Suprapubic skin (tissue), 4 donors: Measurements from ENCODE around the gene OSBP2.
"Not testable (repeated sequence)": the region's sequence is repeated elsewhere in the genome, so short reads cannot be mapped to it uniquely, and the experiment has no call there.

Experiments used
- EP300 ChIP-seq: sonication (generic); formaldehyde crosslinking; IDR thresholded peaks from one replicate; pipeline ENCODE4 v1.6.1; 2017; ENCODE audit warnings: antibody characterized with exemption
- POLR2AphosphoS5 ChIP-seq, 3 donors: sonication (generic); formaldehyde crosslinking; IDR thresholded peaks; one replicate each; pipeline ENCODE4 v1.6.1; 2017; ENCODE audit warnings: antibody characterized with exemption in 3 of 3
- TF ChIP-seq, protein P1 (sequence below), 2 donors: fragments of 200-600 bp in 1 of 2; fragments of 450-650 bp in 1 of 2; sonication (generic) in 1 of 2; IDR thresholded peaks; one replicate each; pipeline ENCODE4 v1.5.1; 2016 to 2019; ENCODE audit warnings: antibody characterized with exemption in 2 of 2, mild to moderate bottlenecking in 1 of 2, moderate library complexity in 1 of 2

DNA sequence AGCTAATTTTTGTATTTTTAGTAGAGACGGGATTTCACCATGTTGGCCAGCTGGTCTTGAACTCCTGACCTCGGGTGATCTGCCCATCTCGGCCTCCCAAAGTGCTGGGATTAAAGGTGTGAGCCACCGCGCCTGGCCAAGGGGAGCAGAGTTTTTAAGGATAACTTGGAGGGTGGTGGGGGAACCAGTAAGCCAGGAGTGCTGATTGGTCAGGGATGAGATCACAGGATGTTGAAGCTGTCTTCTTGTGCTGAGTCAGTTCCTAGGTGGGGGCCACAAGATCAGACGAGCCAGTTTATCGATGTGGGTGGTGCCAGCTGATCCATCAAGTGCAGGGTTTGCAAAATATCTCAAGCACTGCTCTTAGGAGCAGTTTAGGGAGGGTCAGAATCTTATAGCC lies 45.3 kb downstream of the OSBP2 start:
- TF ChIP-seq, protein P1, sequence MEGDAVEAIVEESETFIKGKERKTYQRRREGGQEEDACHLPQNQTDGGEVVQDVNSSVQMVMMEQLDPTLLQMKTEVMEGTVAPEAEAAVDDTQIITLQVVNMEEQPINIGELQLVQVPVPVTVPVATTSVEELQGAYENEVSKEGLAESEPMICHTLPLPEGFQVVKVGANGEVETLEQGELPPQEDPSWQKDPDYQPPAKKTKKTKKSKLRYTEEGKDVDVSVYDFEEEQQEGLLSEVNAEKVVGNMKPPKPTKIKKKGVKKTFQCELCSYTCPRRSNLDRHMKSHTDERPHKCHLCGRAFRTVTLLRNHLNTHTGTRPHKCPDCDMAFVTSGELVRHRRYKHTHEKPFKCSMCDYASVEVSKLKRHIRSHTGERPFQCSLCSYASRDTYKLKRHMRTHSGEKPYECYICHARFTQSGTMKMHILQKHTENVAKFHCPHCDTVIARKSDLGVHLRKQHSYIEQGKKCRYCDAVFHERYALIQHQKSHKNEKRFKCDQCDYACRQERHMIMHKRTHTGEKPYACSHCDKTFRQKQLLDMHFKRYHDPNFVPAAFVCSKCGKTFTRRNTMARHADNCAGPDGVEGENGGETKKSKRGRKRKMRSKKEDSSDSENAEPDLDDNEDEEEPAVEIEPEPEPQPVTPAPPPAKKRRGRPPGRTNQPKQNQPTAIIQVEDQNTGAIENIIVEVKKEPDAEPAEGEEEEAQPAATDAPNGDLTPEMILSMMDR (IDR thresholded peaks at IDR 0.05), result not testable (repeated sequence)
- TF ChIP-seq POLR2AphosphoS5 (IDR thresholded peaks at IDR 0.05); EP300: not testable (repeated sequence)
